ENCODE results near the gene ESRRA.

ESRRA gene

DNA sequence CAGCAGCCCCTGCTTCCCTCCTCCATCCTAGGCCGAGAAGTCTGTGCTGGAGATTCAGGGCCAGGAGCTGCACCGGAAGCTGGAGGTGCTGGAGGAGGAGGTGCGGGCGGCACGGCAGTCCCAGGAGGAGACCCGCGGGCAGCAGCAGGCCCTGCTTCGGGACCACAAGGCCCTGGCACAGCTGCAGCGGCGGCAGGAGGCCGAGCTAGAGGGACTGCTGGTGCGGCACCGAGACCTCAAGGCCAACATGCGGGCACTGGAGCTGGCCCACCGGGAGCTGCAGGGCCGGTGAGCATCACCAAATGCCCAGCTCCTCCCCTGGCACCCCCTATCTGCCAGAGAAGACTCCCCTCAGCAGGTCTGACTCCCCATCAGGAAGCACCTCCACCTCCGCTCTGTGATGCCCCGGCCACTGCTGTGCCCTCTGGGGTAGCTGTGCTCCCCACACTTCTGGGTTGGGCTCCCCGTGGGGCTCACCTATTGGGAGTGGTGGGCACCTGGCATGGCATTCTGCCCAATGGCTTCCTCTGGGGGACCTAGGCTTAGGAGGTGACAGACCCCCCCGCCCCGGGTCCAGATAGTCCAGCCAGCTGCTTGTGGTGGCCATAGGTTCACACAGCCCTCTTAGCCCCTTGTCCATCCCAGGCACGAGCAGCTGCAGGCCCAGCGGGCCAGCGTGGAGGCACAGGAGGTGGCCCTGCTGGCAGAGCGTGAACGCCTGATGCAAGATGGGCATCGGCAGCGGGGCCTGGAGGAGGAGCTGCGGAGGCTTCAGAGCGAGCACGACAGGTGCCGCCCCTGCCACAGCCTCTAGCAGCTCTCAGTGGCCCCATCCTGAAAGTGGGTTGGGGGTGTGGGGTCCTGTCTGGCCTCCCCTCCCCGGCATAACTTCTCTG is 47.0 kb downstream of the ESRRA start:
- DNase-seq (ENCODE audit: low read depth) = no peak

DNA sequence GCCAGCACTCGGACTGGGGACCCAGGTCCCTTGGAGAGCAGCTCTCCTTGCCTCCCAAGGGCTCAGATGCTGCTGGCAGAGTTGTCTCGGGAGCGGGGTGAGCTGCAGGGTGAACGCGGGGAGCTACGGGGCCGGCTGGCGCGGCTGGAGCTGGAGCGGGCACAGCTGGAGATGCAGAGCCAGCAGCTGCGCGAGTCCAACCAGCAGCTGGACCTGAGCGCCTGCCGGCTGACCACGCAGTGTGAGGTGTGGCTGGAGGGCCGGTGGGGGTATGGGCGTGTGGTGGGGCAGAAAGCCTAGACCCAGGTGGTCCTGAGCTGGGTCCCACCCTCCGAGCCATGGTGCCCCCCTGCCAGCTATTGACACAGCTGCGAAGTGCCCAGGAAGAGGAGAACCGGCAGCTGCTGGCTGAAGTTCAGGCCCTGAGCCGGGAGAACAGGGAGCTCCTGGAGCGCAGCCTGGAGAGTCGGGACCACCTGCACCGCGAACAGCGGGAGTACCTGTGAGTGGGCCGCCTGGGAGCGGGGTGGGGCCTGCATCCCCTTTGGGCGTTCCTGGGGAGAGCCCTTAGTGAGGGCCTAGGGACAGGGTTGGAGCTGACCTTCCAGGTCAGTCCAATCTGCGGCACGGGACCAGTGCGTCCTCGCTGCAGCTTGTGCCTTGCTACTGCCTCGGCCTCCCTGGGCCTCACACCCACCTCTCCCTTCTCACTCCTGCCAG is 47.8 kb downstream of the ESRRA start:
- DNase-seq (ENCODE audit: low read depth) = no peak

DNA sequence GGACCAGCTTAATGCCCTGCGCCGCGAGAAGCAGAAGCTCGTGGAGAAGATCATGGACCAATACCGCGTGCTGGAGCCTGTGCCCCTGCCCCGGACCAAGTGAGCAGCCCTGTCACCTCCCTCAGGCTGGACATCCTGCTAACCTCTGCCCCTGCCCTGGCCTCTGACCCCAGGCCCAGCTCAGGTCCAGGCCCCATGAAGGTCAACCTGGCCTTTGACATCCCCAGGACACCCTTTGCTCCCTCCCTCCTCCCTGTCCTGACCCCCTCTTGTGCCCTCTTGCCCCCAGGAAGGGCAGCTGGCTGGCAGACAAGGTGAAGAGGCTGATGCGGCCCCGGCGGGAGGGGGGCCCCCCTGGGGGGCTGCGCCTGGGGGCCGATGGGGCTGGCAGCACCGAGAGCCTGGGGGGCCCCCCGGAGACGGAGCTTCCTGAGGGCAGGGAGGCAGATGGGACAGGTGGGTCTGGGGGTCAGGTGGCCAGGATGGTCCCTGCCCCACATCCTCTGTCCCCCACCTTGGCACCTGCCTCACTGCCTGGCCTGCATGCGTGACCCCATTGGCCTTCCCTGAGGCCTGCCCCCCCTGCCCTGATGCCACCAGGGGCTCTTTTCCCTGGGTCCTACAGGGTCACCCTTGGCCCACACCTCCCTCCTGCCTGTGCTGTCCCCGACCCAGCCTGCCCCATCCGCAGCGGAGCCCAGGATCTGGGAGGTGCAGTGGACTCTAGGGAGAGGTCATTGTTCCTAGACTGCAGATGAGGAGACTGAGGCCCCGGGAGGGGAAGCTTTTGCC is 48.6 kb downstream of the ESRRA start:
- no peak for DNase-seq (ENCODE audit: low read depth)

DNA sequence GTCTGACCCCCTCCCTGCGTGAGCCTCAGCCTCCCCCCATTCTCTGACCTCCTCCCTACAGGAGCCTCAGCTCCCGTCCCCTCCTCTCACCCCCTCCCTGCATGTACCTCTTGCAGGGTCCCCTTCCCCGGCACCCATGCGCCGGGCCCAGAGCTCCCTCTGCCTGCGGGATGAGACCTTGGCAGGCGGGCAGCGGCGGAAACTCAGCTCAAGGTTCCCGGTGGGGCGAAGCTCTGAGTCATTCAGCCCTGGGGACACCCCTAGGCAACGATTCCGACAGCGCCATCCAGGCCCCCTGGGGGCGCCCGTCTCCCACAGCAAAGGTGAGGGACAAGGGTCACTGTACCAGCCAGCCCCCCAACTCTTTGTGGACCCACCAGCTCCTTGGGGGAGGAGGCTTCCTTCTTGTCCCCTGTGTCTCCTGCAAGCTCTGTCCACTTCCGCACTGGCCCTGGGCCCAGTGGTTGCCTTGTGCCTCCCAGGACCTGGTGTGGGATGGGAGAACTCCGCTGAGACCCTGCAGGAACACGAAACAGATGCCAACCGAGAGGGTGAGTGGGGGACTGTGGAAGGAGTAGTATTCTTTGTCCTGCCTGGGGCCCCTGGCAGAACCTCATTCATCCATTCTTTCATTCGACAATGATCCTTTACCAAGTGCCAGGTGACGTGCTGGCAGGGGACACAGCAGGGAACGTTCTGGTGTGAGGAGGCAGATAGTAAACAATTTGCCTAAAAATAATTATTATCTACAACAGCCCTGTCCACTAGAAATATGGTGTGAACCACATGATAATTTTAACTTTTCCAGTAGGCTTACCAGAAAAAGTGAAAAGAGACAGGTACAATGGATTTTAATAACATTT is 50.0 kb downstream of the ESRRA start:
- DNase-seq (ENCODE audit: low read depth) = peak; percentile 80

DNA sequence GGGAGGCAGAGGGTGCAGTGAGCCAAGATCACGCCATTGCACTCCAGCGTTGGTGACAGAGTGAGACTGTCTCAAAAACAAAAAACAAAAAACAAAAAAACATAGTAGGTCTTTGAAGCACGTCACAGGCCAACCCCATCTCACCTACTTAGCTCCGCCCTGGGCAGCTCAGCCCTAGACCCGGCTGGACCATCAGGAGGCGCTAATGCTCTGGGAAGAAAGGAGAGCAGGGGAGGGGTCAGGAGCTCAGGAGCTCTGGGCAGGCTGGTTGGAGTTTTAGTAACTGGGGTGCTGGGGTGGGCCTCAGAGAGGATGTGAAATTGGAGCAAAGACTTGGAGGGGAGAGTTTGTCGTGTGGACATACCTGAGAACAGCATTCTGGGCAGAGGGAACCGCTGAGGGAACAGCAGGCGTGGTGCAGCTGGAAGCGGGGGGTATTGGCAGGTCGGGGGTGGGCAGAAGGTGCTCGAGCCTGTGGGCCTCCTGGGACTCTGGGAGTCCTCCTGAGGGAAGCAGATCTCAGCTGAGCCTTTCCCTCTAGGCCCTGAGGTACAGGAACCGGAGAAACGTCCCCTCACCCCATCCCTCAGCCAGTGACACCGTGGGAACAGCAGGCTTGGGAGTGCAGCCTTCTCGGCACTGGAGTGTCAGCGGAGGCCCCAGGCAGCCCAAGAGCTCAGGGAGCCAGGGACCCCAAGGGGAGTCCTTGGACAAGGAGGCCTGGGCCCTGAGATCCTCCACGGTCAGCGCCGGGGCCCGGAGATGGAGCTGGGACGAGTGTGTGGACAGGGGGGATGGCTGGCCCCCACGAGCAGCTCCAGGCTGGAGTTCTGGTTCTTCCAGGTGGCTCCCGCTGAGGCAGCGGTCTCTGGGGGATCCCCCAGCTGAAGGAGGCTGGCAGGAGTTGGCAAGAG is 51.4 kb downstream of the ESRRA start:
- peak; percentile 48 for DNase-seq (ENCODE audit: low read depth)

DNA sequence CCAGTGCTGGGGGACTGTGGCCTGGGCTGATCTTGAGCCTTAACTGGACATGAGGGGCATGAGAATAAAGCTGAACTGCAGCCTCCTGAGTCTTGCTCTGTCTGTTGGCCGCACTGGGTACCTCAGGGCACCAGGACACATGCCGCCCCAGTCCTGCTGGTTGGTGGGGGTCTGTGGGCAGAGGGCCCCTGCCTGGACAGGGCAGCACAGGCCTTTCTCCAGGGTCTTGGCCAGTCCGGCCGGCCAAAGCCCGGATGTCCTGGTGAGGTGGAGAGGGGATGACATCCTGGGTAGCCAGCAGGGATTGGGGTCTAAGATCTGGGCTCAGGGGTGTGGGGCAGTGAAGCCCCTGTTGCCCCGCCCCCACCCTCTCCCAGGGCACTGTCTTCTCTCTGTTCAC is 52.1 kb downstream of the ESRRA start:
- no peak for DNase-seq (ENCODE audit: low read depth)

DNA sequence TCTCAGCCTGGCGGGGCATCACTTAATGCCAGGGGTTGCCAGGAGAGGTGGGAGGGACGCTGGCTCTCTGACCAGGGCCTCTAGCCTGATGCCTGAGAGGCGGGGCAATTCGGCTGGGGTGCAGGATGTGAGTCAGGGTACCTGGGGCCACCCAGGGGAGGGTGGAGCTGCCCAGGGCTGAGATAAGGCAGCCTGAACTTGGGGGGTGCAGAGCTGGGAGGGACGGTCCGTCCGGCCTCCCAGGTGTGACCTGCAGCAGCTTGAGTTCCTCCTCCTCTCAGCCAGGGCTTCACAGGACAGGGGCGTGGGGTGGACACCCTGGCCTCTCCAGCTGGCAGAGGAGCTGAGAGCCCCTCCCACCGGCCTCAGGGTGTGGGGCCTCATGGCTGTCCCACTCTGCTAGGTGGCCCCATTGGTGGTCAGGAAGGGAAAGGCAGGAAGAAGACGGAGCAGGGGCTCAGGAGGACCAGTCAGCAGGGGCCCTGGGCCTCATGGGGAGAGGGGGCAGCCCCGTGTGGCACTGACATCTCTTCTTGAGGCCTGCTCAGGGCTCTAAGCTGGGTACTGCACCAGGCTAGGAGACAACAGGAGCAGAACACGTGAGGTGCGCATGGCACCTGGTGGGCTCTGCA is 52.7 kb downstream of the ESRRA start:
- DNase-seq (ENCODE audit: low read depth) = no peak

DNA sequence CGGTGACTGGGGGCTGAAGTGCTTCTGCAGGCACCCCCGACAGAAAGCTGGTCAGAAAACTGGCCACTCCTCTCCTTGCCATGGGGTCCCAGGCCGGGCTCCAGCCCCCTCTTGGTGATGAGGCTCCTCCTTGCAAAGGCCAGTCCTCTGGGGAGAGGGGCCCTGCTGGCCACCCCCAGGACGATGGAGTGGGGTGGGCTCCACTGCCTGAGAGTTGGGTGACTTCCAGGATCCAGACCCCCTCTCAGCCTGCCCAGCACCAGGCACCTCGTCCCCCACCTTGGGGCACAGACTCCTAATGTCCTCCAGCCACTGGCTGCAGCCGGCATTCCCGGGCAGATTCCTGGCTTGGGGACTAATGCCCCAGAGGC is 53.2 kb downstream of the ESRRA start:
- no peak for DNase-seq (ENCODE audit: low read depth)

DNA sequence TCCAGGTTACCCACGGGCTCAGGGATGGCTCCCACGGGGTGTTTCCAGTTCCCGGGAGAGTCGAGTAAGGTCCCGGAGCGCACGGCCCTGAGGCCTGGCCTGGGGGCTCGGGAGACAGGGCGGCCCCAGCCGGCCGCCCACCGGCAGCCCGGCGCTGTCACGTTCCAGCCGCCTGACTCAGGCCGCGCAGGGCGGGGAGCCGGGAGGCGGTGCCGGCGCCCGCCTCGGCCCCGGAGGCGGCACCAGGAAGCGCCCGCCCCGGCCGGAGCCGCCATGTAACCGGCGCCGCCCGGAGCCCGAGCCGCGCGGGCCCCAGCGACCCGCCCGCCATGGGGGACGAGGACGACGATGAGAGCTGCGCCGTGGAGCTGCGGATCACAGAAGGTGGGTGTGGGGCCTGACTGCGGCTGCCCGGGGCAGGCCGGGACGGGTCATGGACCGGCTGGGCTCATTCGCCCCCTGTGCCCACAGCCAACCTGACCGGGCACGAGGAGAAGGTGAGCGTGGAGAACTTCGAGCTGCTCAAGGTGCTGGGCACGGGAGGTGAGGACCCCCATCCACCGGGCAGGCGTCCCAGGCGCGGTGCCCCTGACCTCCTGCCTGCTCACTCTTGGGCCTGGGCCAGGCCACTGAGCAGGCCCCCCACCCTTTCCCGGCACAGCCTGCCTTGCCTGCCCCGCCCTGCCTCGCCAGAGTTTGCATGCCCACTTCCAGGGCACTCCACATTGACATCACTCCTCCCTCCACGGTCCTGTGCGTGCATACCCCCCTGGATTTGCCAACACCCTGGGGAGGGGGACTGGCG is 53.8 kb downstream of the ESRRA start, which contains the start of gene RPS6KA4:
Gene RPS6KA4, plus strand, starts transcription at position 256 of the 805 bp plus-strand sequence. Its CDS starts 74 bp downstream, at position 330.
- peak; percentile 62 for DNase-seq (ENCODE audit: low read depth)

DNA sequence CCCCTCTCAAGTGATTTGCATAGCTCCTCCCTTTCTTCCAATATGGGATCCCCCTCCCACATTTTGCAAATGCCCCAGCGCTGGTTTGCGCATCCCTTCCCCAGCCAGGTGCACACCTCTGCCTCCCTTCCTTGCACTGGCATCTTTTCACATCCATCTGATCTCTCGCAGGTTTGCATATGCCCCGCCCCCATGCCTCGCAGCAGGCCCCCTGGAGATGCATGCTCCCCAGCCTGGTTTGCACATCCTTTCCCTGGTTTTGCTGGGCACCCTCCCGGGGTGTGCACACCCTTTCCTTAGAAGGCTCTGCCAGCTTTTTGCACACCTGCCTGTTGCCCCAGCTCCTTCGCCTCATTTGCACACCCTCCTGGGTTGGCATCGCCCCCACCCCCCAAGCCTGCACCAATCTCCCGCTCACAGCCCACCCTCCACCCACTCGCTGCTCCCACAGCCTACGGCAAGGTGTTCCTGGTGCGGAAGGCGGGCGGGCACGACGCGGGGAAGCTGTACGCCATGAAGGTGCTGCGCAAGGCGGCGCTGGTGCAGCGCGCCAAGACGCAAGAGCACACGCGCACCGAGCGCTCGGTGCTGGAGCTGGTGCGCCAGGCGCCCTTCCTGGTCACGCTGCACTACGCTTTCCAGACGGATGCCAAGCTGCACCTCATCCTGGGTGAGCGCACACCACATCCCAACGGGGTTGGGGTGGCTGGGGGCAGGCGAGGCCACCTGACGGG is 54.6 kb downstream of the ESRRA start:
- no peak for DNase-seq (ENCODE audit: low read depth)

DNA sequence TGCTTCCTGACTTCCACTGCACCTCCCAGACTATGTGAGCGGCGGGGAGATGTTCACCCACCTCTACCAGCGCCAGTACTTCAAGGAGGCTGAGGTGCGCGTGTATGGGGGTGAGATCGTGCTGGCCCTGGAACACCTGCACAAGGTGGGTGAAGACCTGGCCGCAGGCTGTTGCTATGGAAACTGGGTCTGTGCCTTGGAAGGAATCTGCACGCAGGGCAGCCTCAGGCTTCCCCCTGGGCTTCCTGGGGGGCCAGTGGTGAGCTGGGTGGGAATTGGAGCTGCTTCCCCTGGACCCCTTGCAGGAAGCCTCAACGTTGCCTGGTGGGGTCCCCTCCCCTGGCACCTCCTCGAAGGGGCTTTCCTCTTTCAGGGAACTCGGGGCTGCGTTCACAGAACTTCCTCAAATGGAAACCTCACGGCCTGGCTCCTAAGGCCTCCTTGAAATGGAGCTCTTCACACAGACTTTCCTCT is 55.2 kb downstream of the ESRRA start:
- no peak for DNase-seq (ENCODE audit: low read depth)

DNA sequence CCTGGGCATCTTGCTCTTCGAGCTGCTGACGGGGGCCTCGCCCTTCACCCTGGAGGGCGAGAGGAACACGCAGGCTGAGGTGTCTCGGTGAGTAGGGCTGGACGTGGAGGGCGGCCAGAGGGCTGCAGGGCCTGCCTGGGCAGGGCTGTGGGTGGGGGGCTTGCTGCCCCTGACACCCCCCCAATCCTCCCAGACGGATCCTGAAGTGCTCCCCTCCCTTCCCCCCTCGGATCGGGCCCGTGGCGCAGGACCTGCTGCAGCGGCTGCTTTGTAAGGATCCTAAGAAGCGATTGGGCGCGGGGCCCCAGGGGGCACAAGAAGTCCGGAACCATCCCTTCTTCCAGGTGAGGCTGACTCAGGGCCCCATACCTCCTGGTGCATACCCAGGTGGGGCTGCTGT is 56.3 kb downstream of the ESRRA start:
- no peak for DNase-seq (ENCODE audit: low read depth)

DNA sequence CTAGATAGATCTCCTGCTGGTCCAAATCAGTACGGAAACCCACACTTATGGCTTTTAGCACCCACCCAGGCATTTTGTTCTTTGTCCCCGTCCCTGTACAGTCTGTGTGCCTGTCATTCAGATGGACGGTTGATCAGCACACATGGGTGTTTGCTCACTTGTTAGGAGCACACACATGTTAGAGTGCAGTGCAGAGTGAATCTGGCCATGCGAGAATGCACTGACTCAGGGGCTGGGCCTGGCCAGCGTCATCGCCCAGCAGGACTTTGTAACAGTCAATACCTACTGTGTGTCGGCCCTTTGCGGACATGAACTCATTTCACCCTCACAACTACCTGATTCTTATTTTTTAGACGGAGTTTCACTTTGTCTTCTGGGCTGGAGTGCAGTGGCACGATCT is 57.0 kb downstream of the ESRRA start:
- no peak for DNase-seq (ENCODE audit: low read depth)

DNA sequence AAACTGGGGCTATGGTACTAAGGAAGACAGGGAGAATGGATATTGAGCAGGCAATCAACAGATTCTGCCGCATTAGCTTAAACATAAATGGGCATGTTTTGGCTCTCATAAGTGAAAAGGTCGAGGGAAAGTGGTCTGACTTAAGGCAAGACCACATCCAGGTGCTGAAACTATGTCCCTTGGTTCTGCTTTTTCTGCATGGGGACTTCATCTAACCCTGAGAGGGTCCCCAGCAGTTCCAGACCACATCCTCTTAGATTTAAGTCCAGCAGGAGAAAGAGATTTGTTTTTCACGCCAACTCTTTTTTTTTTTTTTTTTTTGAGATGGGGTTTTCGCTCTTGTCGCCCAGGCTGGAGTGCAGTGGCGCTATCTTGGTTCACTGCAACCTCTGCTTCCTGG is 59.1 kb downstream of the ESRRA start:
- DNase-seq (ENCODE audit: low read depth) = no peak

DNA sequence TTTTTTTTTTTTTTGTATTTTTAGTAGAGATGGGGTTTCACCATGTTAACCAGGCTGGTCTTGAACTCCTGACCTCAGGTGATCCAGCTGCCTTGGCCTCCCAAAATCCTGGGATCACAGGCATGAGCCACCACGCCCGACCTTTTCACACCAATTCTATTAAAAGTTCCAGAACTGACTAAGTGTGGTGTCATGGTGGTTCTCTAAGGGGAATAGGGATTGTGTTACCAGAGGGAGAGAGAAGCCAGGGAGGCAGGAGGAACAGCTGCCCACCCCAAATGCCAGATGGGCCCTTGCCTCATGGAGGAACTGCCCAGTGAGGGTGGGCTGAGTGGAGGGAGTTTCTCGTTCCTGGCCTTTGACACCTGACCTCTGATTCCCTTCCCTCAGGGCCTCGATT is 59.6 kb downstream of the ESRRA start:
- DNase-seq (ENCODE audit: low read depth) = no peak

Measured in iris pigment epithelial cell (primary cell).